BE2C (cell line): ENCODE measurements around the gene ANK3.

Source experiments
- DNase-seq: peaks from one replicate; pipeline ENCODE4 v3.0.0-alpha.2; 2020
- H3K27me3 ChIP-seq: fragments of 250-450 bp; sonication (Bioruptor Pico); 2 replicates; pipeline ENCODE4 v1.5.1; 2020; ENCODE audit warnings: mild to moderate bottlenecking
- H3K36me3 ChIP-seq: fragments of 250-450 bp; sonication (Bioruptor Pico); 2 replicates; pipeline ENCODE4 v1.5.1; 2020; ENCODE audit warnings: mild to moderate bottlenecking
- H3K4me1 ChIP-seq: fragments of 250-450 bp; sonication (Bioruptor Pico); 2 replicates; pipeline ENCODE4 v1.5.1; 2020
- H3K4me3 ChIP-seq: 2 replicates; pipeline ENCODE4 v1.5.1; 2011; ENCODE audit warnings: low read depth, low read length
- H3K9me3 ChIP-seq: fragments of 250-450 bp; sonication (Bioruptor Pico); 2 replicates; pipeline ENCODE4 v1.5.1; 2020
- CTCF ChIP-seq: IDR thresholded peaks from 2 replicates; pipeline ENCODE4 v1.5.1; 2012; ENCODE audit warnings: mild to moderate bottlenecking, low read depth, low read length

The ANK3 gene

GRCh38 chr10:60291344-60291930 is 98.2 kb downstream of the ANK3 start:
- Histone ChIP-seq H3K4me1 (peaks cover 25% of the 10 kb centered on the region), H3K4me3 (no peak overlapping the region), H3K27me3 (no peaks in the 10 kb centered on the region), H3K9me3 (no peaks in the 10 kb centered on the region), H3K36me3 (no peaks in the 10 kb centered on the region)
- DNase-seq = no peak
- TF ChIP-seq CTCF = no peak

- 0 out of 2 replicates have a peak, but pooled peaks have one; percentile 21 for TF ChIP-seq CTCF
- no peaks in the 10 kb centered on the region for H3K9me3 ChIP-seq
- peaks cover 25% of the 10 kb centered on the region for H3K4me1 ChIP-seq
- no peaks in the 10 kb centered on the region for H3K36me3 ChIP-seq
- H3K27me3 ChIP-seq = no peaks in the 10 kb centered on the region
- peak; percentile 75 for DNase-seq
- H3K4me3 ChIP-seq = no peak overlapping the region
Observed at GRCh38 chr10:60290558-60290957, 99.1 kb downstream of the ANK3 start.

- TF ChIP-seq CTCF = no peak
- Histone ChIP-seq H3K27me3 (no peaks in the 10 kb centered on the region), H3K4me3 (no peak overlapping the region), H3K36me3 (no peaks in the 10 kb centered on the region), H3K9me3 (no peaks in the 10 kb centered on the region), H3K4me1 (peaks cover 22% of the 10 kb centered on the region)
- no peak for DNase-seq
Observed at GRCh38 chr10:60289800-60290199, 99.9 kb downstream of the ANK3 start.

GRCh38 chr10:60288256-60288655 is 101.4 kb downstream of the ANK3 start:
- H3K9me3 ChIP-seq = no peaks in the 10 kb centered on the region
- no peaks in the 10 kb centered on the region for H3K27me3 ChIP-seq
- peak; percentile 8; the same call in 1 of the 2 replicates for TF ChIP-seq CTCF
- no peak overlapping the region for H3K4me3 ChIP-seq
- no peaks in the 10 kb centered on the region for H3K36me3 ChIP-seq
- DNase-seq = no peak
- H3K4me1 ChIP-seq = peaks cover 22% of the 10 kb centered on the region

GRCh38 chr10:60286559-60286958 is 103.1 kb downstream of the ANK3 start:
- no peak for DNase-seq
- Histone ChIP-seq H3K4me1 (peaks cover 23% of the 10 kb centered on the region), H3K36me3 (no peaks in the 10 kb centered on the region), H3K27me3 (no peaks in the 10 kb centered on the region), H3K9me3 (no peaks in the 10 kb centered on the region), H3K4me3 (no peak overlapping the region)
- no peak for TF ChIP-seq CTCF

- no peak for DNase-seq
- Histone ChIP-seq H3K36me3 (no peaks in the 10 kb centered on the region), H3K4me1 (peaks cover 9% of the 10 kb centered on the region), H3K4me3 (no peak overlapping the region), H3K27me3 (no peaks in the 10 kb centered on the region), H3K9me3 (no peaks in the 10 kb centered on the region)
- TF ChIP-seq CTCF = no peak
Observed at GRCh38 chr10:60283397-60283796, 106.3 kb downstream of the ANK3 start.
